Activated CD4-positive, CD25-positive, alpha-beta regulatory T cell treated with anti-CD3 and anti-CD28 coated beads, Interleukin-2, amount 50 U/mL, for 72 hours (primary cell): ENCODE data around the gene PIK3R5.
"Not testable (repeated sequence)": the region's sequence is repeated elsewhere in the genome, so short reads cannot be mapped to it uniquely, and the experiment has no call there.

Source experiments
- DNase-seq: peaks from one replicate; pipeline ENCODE4 v3.0.0; 2021

The PIK3R5 gene

DNA sequence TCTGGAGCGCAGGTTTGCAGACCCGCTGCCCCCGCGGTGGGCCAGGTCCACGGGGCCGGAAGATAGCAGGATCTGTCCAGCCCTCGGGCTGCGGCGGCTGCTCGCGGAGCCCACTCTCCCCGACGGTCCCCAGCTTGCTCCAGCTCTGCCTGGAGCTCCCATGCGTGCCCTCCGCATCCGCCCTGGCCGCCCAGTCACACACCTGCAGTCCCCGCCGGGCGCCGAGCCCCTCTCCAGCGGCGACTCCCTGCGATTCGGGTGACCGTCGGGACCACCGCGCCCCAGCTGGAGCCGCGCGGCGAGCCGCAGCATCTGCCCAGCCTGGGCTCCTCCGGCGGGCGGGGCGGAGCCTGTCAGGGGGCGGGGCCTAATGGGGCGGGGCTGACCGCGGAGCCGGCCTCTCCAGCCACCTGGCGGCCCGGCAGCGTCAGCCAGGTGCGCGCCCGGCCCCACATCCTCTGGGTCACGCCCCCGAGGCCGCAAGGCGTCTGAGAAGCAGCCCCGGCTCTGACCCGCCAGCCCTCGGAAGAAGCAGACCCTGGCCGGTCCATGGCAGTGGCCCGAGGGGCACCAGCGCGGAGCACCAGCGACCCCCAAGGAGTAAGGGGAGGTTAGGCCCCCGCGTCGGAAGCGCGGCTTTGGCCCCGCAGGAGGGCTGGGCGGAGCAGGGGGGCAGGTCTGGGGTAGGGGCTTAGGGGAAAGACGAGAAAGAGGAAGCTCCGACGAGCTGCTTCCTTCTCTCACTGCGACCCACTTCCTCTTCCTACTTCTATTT lies at the start of gene PIK3R5:
Gene PIK3R5, minus strand, starts transcription at position 314 of the 775 bp plus-strand sequence. CDS start 54,213 bp downstream, outside the sequence.
- DNase-seq: peak; percentile 79

GRCh38 chr17:9011001-9011400 lies 45.5 kb upstream of the PIK3R5 start:
- peak; percentile 18 for DNase-seq

DNA sequence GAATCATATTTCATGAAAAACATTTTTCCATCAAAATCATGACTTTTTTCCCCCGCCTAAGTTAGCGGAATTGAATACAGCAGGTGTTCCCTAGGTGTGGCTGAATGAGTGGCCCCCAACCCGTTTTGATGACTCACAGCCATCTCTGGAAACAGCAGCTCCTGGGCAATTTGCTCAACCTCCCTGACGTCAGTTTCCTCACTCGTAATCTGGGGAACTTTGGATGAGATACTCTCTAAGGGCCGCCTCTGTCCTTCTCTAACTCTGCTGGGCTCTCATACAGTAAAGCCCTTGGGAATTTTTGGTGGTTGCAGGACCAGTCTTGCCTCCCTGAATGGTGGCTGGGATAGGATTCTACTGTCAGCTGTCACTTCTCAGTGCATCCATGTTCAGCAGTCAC lies 44.2 kb upstream of the PIK3R5 start:
- peak; percentile 5 for DNase-seq

DNA sequence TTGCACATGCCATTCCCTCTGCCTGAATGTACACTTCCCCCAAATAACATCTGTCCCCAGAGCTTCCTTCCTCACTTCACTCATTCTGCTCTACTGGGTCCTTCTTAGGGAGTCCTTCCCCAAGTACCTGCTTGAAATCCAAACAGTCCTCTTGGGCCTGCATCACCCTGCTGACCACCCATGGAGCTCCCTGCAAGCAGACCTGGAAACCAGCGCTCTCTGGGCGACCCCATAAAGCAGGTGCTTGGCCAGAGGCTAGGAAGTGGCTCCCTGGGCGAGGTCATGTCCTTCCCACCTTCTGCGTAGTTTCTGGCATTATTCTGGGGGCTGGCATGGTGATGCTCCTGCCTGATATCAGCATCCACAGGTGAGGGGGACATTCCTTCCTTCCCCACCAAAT lies 43.6 kb upstream of the PIK3R5 start:
- DNase-seq: no peak

DNA sequence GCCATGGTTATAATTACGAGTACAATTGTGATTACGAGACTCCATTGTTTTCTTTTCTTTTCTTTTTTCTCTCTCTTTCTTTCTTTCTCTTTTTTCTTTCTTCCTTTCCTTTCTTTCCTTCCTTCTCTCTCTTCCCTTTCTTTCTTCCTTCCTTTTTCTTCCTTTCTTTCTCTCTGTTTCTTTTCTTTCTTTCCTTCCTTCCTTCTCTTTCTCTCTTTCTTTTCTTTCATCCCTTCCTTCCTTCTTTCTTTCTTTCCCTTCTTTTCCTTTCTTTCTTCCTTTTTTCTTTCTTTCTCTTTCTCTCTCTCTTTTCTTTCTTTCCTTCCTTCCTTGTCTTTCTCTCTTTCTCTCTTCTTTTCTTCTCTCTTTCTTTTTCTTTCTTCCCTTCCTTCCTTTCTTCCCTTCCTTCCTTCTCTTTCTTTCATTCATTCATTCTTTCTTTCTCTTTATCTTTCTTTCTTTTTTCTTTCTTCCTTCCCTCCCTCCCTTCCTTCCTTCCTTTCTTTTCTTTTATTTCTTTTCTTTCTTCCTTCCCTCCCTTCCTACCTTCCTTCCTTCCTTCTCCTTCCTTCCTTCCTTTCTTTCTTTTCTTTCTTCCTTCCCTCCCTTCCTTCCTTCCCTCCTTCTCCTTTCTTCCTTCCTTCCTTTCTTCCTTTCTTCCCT lies 41.7 kb upstream of the PIK3R5 start:
- DNase-seq: no peak

DNA sequence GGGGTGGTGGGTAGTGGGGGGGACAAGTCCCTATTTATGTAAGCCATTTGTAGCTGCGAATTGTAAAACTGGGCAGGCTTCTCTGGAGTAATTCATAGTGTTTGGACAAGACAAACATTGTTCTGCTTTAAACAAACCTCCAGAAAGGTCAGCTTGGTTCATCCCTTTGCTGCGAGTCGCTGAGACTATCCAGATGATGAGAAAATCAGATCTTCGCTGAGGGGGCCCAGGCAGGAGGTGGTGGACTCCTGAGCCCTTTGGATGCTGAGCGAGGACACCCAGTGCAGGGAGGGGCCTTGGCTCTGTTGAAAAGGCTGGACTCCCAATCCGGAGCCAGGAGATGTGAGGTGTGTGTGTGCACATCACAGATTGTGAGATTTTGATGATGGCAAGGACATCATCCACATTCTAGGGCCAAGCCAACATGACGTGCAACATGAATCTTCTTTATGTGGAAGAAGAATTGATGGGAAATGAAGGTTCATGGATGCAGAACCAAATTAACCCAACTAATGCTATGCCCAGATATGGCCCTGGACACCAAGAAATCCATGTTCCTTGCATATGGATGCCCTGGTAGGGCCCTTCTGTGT lies 40.8 kb upstream of the PIK3R5 start:
- no peak for DNase-seq

- no peak for DNase-seq
Measured at GRCh38 chr17:9004961-9005285, 39.4 kb upstream of the PIK3R5 start.

- no peak for DNase-seq
Measured at GRCh38 chr17:9004132-9004960, 38.8 kb upstream of the PIK3R5 start.

DNA sequence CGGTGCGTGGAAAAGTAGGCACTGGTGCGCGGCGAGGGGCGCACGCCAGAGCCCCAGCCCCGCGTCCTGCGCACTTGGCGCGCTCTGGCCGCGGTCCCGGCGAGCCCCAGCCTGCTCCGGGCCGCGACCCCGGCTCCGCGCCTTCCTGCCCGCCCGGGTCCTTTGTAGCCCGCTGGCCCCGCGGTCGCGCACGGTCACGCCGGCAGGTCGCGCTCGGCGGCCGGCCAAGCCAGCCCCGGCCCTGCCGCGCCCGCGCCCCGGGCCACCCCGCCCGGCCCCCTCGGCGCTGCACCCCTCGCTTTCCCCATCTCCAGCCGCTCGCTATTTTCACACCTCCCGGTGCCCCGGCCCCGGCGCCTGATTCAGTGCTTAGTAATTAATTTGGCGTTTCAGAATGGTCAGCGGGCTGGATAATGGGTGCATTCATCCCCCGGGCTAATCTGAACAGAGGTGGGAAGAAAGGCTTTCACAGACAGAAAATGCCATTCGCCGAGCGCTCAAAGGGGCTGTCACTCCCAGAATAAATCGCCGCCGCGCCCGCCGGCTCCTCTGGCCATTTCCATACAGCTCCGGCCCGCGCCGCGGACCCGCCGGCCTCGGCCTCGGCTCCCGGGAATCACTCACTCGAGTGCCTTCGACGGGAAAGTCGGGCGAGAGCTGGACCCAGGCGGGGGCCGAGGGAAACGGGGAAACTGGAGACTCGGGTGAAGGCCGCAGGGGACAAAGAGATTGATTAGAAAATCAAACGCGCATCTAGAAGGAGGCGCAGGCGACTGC lies 38.0 kb upstream of the PIK3R5 start:
- DNase-seq: no peak

- no peak for DNase-seq
Measured at GRCh38 chr17:9002606-9003354, 37.3 kb upstream of the PIK3R5 start.

- DNase-seq: no peak
Measured at GRCh38 chr17:9002227-9002605, 36.7 kb upstream of the PIK3R5 start.

DNA sequence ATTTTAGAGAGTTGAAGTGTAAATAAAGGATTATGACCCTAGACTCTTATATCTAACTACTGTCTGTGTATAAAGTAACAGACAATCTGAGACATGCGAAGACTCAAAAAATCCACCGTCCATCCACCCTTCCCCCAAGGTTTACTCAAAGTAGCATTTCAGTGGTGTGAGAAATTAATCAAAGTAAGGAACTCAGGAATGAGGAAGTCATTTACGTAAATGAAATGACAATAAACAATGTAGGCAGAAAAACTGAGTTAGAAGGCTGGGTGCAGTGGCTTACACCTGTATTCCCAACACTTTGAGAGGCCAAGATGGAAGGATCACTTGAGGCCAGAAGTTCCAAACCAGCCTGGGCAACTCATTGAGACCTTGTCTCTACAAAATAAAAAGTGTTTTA lies 36.1 kb upstream of the PIK3R5 start:
- no peak for DNase-seq

- DNase-seq: peak; percentile 81
Measured at GRCh38 chr17:8997994-8998628, 32.6 kb upstream of the PIK3R5 start.

GRCh38 chr17:8995711-8996110 lies 30.2 kb upstream of the PIK3R5 start:
- DNase-seq: no peak

DNA sequence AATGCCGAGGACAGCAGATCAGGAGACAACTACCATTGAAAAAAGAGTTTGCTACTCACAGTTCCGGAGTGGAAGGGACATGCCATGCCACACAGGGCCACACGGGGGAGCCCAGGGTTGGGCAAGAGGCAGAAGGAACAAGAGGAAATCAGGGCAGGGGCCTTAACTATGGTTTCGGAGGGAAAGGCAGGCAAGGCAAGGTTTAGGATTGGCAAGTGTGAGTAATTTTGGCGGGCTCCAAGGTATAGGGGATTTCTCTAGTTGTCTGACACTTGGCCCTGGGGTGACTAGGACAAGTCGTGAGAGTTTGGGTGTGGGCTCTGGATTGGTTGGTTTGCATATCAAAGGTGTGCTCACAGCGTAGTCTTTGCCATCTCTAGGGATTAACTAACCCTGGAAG lies 28.8 kb upstream of the PIK3R5 start:
- DNase-seq: peak; percentile 68

- DNase-seq: peak; percentile 65
Measured at GRCh38 chr17:8991514-8992285, 26.2 kb upstream of the PIK3R5 start.

GRCh38 chr17:8988263-8988935 lies 22.9 kb upstream of the PIK3R5 start:
- not testable (repeated sequence) for DNase-seq

- DNase-seq: no peak
Measured at GRCh38 chr17:8986295-8986694, 20.8 kb upstream of the PIK3R5 start.

- DNase-seq: no peak
Measured at GRCh38 chr17:8985054-8985701, 19.7 kb upstream of the PIK3R5 start.
